Sigmoid colon (tissue), 4 donors: ENCODE data around the gene TMEM239.

Experiments
- CTCF ChIP-seq, 4 experiments: fragments of 450-650 bp in 3 of 4; fragments of 200-600 bp in 1 of 4; IDR thresholded peaks; one replicate each; pipeline ENCODE4 v1.5.1; 2016 to 2019; ENCODE audit warnings: antibody characterized with exemption in 4 of 4, mild to moderate bottlenecking in 3 of 4, moderate library complexity in 2 of 4
- EP300 ChIP-seq, 4 donors: sonication (generic); formaldehyde crosslinking; IDR thresholded peaks; one replicate each; pipeline ENCODE4 v1.6.1; 2017; ENCODE audit warnings: antibody characterized with exemption in 4 of 4
- POLR2A ChIP-seq, 2 donors: fragments of 450-650 bp; IDR thresholded peaks; one replicate each; pipeline ENCODE4 v1.6.1; 2016; ENCODE audit warnings: antibody characterized with exemption in 2 of 2, mild to moderate bottlenecking in 2 of 2, moderate library complexity in 2 of 2
- POLR2AphosphoS5 ChIP-seq, 4 donors: sonication (generic); formaldehyde crosslinking; IDR thresholded peaks; one replicate each; pipeline ENCODE4 v1.6.1; 2017; ENCODE audit warnings: antibody characterized with exemption in 4 of 4

- TF ChIP-seq POLR2A (IDR thresholded peaks at IDR 0.05): no peak
- TF ChIP-seq EP300 (IDR thresholded peaks at IDR 0.05): no peak
- no peak for TF ChIP-seq CTCF (IDR thresholded peaks at IDR 0.05)
- TF ChIP-seq POLR2AphosphoS5 (IDR thresholded peaks at IDR 0.05): no peak
Measured at GRCh38 chr20:2768632-2769015, 47.5 kb upstream of the TMEM239 start.
